Measurements from ENCODE around the gene ST8SIA2.
"Not testable (repeated sequence)": the region's sequence is repeated elsewhere in the genome, so short reads cannot be mapped to it uniquely, and the experiment has no call there.

ST8SIA2 gene

DNA sequence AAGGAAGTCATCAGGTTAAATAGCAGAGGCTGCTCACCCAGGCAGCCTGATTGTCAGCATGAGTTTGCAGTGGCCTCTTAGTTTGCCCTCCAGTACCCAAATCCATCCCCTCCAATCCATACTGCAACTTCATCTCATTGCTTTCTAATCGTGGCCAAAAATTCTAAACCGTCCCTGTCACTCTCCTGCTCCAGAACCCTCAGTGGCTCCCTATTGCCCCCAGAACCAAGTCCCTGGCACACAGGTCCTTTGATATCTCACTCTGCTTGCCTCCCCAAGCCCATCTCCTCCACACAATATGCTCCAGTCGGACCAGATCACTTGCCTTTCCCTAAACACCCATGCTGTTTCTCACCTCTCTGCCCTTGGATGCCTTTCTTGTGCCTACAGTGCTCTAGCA lies 49.7 kb downstream of the ST8SIA2 start:
- DNase-seq (ENCODE audit: low spot score), result no peak

DNA sequence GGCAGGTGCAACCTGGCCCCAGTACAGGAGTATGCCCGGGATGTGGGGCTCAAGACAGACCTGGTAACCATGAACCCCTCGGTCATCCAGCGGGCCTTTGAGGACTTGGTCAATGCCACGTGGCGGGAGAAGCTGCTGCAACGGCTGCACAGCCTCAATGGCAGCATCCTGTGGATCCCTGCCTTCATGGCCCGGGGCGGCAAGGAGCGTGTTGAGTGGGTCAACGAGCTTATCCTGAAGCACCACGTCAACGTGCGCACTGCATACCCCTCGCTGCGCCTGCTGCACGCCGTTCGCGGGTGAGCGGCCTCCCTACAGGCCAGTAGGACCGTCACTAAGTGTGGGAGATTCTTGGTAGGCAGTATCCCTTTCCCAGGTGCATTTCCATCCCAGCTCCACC lies 51.0 kb downstream of the ST8SIA2 start:
- no peak for DNase-seq (ENCODE audit: low spot score)

DNA sequence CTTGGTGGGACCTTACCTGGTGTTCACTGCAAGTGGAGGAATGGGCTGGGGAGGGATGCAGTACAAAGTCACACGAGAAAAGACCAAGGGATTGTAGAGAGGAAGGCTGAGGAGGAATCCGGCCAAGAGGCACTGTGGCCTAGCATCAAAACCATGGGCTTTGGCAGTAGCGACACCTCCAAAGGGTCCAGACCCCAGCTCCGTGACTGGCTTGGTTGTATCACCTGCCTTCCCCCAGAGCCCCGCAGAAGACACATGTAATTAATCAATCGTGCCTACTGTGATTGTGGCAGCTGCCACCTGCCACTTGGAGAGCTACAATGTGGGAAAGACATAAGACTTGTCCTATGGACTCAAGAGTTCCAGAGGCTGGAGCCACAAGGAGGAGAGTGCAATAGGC lies 54.7 kb downstream of the ST8SIA2 start:
- DNase-seq (ENCODE audit: low spot score), result no peak

DNA sequence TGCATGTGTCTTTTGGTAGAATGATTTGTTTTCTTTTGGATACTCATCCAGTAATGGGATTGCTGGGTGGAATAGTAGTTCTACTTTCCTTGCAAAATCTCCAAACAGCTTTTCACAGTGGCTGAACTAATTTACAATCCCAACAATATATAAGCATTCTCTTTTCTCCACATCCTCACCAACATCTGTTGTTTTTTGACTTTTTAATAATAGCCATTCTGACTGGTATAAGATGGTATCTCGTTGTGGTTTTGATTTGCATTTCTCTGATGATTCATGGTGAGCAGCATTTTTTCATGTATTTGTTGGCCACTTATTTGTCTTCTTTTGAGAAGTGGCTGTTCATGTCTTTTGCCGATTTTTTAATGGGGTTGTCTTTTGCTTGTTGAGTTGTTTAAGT lies 55.8 kb downstream of the ST8SIA2 start:
- no peak for DNase-seq (ENCODE audit: low spot score)

DNA sequence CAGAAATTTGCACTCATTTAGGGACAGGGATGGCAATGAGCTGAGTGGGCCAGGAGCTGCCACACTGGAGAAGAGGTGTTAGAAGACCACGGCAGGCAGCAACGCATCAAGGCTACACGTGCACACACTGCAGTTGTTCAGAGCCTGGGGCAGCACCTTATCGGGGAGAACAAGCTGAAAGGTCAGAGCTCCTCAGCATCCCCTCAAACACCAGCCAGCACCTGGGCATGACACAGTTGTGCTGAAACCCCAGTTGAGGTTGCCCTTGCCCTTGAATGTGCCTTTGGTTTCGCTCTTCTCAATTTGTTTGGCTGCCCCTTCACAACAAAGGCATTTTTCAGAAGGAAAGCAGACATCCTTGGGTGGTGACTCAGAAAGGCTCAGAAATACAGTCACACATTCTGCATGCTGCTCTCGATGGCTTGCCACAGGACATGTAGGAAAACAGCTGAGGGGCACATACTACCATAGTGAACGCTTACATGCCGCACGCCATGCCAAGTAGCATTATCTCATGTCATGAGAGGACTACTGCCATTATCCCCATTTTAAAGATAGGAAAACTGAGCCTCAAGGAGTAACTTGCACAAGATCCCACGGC lies 57.6 kb downstream of the ST8SIA2 start:
- no peak for DNase-seq (ENCODE audit: low spot score)

DNA sequence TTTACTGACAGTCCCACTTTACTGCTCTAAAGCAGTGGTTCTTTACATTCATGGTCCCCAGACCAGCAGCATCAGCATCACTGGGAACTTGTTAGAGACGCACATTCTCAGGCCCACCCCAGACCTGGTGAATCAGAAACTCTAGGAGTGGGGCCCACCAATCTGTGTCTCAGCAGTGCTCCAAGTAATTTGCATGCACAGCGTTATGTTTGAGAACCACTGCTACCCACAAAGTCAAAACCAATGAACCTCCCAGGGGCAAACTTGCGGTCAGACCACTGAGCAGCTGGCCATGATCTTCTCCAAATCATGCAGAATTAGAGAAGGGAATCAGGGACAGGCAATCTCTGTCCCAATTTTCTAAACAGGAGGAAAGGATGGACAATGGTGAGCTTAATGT lies 58.5 kb downstream of the ST8SIA2 start:
- no peak for DNase-seq (ENCODE audit: low spot score)

DNA sequence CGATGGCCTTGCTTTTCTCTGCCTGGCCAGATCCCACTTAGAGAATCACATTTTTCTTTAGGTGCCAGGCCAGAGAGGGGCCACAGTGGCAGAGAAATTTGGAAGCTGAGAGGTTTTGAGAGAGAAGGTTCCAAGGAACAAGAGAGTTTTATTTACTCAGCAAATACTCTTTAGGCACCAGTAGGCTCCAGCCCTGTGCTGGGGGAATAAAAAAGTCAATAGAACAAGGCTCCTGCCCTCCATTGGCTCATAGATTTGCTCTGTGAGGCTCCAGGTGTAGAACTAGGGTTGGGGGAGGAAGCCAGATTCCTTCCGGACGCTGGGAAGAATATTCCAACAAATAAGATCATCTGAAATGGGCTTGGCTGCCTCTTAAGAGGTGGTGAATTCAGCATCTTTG lies 59.9 kb downstream of the ST8SIA2 start:
- no peak for DNase-seq (ENCODE audit: low spot score)

DNA sequence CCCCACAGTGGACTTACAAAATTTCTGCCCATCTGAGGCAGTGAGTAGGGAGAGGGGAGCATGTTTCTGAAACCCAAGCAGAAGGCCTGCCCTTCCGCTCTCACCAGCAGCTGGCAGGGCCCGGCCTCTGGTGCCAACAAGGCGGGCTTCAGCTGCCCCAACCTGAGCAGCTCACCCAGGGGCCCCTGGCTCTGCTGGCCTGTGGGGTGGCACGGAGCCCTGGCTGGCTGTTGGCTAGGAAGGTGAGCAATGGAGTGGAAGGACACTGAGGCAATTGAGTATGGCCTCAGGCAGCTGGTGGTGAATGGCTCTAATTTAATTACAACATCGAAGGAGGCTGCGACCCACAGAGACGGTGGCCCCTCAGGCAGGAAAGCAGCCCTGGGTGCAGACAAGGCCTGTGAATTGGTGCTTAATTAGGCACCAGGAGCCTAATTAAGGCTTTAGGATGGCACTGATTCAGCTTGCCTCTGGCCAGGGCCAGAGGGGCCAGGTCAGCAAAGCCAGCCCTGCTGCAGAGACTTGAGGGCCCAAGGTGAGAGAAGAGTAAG lies 60.9 kb downstream of the ST8SIA2 start:
- DNase-seq (ENCODE audit: low spot score), result no peak

DNA sequence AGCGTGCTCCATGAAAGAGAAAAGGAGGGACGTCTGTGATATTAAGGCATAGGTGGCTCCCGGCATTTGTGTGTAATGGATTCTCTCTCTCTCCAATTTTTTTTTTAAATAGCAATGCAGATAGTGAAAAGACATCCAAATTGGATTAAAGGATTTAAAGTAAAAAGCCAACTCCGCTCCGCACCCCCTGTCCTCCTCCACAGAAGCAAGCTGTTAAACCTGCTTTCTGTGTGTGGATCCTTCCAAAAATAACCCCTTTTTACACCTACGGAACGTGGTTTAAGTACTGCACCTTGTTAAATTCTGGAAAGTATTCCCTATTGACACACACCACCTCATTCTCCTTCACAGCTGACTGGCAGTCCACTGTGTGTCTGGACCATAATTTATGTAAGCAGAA lies 61.6 kb downstream of the ST8SIA2 start:
- DNase-seq (ENCODE audit: low spot score), result no peak

DNA sequence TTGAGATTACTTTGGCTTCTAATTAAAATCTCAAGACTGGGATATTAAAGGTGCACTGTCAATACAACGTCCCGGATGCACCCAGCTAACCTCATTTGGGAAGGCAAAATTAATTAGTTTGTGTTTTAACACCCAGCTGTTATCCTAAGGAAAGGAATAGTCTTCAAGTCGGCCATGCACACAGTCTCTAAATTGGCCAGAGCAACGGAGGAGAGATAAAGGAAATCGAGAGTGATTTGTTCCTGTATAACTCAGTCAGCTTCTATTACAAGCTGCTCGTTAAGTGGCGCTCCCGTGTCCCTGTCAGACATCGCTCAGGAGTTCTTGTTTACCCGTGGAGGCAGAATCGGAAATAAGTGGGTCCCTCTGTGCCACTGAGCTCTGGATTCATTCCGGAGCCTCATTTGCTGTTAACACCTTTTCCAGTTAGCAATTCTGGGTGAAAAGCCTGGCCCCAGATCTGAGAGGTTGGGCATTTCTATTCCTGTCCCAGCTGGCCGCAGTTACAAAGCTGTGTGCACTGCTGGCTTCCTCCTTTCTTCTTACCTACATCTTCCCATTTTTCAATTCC lies 63.9 kb downstream of the ST8SIA2 start:
- no peak for DNase-seq (ENCODE audit: low spot score)

DNA sequence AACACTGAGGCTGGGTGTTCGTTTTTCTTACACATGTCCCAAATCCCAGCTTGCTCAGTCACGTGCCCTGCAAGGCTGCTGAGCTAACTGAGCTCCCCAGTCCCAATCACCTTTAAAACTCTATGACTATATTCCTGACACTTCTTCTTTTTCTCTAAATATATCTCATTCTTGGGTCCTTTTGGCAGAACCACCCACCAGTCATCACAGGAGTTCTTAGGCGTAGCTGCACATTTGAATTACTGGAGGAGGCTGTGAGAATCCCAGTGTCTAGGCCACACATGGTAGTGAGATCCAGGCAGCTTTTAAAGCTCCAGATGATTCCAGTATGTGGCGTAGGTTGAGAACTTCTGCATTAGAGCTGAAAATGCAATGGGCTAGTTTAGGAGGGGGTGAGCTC lies 66.3 kb downstream of the ST8SIA2 start:
- no peak for DNase-seq (ENCODE audit: low spot score)

DNA sequence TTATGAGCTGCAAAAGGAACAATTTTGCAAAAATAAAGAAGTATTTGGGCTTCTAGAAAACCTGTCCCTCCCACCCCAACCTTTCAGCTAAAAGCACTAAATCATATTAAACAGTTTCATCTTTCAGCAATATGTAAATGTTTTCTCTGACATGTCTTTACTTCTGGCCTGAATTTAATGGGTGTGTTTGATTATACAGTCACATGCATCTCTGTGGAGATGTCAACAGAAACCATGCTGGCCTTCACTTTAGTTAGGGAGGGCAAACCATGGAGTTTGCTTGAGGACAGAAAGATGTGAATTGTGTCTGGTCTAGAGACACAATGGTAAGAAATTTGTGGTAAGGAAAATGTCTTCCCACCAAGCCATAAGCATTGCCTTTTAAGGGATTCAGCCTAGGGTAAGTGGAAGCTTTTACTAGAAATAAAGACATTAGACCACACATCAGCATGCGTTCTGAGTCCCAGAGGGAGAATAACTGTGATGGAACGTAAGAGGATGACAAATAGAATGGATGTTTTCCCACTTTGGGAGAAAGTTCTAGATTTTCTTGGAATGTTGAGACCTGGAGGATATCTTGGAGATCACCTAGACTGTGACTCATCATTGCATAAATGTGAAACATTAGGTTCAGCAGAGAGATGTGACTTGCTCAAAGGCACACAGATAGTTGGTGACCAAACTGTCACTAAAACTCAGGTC lies 68.9 kb downstream of the ST8SIA2 start:
- no peak for DNase-seq (ENCODE audit: low spot score)

DNA sequence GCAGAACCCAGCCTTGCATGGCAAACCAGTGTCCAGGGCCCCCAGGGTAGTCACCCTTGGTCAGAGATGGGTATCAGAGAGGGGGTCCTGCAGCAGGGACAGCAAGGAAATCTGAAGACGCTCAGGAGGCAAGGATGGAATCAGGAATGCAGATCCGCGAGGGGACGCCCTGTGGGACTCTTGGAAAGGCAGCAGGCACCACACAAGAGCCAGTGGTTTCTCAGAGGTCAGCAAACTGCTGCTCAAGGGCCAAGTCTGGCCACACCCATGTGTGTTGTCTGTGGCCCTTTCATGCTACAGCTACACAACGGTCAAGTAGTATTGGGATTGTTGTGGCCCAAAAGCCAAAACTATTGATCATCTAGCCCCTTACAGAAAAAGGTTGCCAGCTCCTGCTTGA lies 69.7 kb downstream of the ST8SIA2 start:
- DNase-seq (ENCODE audit: low spot score), result no peak

DNA sequence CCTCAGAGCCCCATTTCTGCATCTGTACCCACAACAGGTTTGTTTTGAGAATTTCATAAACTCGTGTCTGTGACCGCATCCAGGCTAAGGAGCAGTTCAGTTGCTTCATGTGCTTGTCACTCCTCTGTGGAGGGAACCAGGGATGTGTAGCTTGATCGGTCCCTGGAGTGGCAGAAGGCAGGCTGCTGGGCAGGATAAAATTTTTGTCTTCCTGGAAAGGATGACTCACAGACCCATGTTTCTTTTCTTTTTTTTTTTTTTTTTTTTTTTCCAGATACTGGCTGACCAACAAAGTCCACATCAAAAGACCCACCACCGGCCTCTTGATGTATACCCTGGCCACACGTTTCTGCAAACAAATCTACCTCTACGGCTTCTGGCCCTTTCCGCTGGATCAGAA lies 70.1 kb downstream of the ST8SIA2 start:
- no peak for DNase-seq (ENCODE audit: low spot score)

DNA sequence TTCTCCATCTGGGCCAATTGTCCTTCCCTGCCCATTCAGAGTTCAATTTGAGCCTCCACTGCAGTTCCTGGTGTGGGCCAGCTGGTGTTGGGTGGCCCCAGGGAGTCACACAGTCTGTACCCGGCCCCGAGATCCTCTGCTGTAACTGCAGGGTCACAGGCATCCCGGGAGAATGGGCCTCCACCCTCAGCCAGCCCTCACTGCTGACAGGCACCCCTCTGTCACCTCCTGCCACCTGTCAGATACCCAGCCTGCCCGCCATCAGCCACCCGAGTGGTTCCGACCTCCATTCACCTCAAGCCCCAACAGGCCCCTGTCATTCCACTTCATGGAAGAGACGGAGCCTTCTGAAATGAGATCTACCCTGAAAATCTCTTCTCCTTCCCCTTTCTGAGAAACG lies 73.2 kb downstream of the ST8SIA2 start:
- DNase-seq (ENCODE audit: low spot score), result no peak

DNA sequence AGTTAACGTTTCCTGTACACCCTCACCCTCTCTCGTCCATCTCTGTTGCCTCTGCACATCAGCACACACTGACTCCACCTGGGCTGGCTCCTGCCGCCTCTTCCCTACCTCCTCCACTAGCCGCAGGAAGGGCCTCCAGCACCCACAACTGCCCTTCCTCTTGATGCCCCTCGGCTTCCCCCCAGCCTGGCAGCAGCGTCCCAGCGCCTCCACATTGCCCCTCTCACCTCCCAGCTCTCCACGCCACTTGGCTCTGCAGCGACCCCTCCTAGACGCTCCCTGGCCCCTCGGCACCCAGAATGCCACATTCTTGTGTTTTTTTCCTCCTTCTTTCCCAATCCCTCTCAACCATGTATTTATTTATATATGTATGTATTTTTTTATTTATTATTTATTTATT lies 73.6 kb downstream of the ST8SIA2 start:
- DNase-seq (ENCODE audit: low spot score), result no peak

DNA sequence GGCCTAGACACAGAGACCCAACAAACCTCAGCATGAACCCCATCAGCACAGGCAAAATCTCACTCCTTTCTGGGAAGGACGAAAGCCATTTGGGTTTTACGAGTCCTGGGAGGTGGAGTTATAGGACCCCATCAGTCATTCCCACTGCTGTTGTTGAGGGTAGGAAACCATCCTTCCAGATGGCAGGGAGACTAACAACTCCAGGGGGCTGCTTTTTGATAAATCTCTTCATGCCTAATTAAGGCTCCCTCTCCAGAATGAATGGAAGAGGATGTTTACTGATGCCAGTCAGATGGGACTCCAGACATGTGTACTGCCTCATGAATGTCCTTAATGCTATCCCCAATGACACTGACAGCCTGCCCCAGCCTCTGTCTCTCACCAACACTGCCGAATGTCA lies 75.3 kb downstream of the ST8SIA2 start:
- no peak for DNase-seq (ENCODE audit: low spot score)

DNA sequence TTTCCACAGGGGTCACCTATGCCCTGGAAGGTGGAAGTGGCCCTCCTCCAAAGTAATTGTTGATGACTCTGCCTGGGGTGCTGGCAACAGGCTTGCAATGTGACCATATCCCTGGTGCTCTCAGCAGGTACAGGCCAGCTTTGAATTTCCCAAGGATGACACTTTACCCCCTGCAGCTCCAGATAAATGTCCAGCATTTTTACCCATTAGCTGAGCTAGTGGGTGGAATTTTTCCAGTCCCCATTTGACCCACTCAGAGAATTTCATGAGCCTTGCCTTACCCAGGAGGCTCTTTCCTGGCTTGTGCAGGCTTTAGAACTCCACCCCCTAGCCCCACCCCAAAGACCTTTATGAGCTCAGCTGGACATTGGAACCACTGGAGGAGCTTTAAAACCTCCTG lies 77.6 kb downstream of the ST8SIA2 start:
- DNase-seq (ENCODE audit: low spot score), result no peak

DNA sequence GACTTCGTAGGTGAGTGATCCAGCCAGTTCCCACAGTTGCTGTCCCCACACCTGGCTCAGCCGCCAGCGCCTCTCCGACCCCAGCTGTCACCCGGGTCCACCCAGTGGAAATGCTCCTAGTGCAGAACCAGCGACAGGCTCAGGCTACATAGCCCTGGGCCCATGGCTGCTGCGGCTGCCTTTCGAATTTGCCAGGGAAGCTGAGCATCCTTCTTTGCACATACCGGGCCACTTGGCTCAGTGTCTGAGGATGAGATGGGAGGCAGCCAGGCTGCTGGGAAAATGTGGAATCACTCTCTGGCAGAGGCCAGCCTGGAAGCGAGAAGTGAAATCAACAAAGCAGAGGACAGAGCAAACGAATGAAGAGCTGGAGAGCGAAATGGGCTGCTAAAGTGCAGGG lies 80.1 kb downstream of the ST8SIA2 start:
- no peak for DNase-seq (ENCODE audit: low spot score)

DNA sequence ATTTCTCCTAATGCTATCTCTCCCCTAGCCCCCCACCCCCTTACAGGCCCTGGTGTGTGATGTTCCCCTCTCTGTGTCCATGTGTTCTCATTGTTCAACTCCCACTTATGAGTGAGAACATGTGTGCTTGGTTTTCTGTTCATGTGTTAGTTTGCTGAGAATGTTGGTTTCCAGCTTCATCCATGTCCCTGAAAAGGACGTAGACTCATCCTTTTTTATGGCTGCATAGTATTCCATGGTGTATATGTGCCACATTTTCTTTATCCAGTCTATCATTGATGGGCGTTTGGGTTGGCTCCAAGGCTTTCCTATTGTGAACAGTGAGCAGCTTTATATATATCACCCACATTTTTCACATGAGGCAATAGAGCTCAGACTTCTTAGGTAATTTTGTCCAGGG lies 86.0 kb downstream of the ST8SIA2 start:
- not testable (repeated sequence) for DNase-seq (ENCODE audit: low spot score)

DNA sequence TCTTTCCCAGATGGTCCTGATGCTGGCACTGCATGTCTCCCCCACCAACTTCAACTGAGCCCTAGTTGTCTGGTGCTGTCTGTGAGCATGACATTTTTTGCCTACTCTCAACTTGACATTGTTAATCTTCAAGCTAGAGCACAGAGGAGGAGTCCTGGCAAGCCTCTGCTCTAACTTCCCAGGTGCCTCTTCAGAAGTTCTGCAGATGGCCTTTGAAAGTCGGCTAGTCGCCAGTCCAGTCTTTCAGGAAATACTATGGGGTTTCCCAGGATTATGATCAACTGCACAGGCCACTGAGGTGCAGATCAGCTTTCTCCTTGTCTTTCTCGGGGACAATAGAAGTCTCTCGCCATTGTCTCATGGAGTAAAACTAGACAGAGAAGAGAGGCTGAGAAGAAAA lies 86.7 kb downstream of the ST8SIA2 start:
- no peak for DNase-seq (ENCODE audit: low spot score)

DNA sequence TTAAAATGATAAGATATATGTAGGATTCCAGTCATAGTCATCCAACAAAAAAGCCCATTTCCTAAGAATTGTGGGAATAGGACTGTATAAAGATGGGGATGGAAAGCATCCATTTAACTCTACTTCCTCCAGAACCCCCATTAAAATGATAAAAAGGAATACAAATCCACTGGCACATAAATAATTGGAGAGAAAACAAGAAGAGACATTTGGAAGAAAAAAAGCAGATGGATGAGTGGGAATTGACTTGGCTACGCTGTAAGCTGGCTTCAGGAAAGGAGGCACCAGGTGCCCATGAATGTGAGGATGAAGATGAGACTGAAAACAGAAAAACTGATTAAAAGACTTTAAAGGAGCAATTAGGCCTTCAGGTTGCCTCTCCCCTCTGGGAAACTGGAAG lies 91.8 kb downstream of the ST8SIA2 start:
- no peak for DNase-seq (ENCODE audit: low spot score)

DNA sequence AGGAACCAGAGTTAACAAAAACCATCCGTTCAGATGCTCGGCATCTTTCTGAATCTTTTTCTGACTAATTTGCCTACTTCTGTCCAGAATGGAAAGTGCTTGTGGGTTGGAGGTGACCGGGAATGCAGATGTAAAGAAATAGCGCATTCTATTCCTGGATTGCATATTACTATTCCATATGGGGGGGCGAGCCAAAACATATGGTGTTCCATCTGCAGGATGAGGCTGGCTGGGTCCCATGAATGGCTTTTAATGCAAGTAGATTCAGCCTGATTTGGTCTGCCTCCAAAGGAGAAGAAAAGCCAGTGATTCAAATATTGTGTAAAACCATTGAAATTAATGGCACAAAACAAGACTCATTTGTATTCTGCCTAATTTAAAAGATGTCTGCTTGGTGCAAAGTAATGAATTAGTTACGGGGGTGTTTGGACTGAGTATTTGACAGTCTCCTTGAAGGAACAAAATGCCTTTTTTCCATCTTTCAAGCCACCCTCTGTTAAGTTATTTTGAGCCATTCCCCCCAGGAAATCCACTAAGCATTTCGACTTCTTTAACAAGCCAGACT lies 99.0 kb downstream of the ST8SIA2 start:
- DNase-seq (ENCODE audit: low spot score), result no peak
